Fibroblast of lung (primary cell): ENCODE measurements around the gene TFF2. TPM values are rescaled to one million over a fixed set of nuclear protein-coding genes. Genes with fewer than 3 reads are reported as not detected.

Source experiments
- DNase-seq, 2 donors: peaks; one replicate each; pipeline versions ENCODE4 v3.0.0 to v3.0.0-alpha.2; 2010; ENCODE audit warnings: low read depth in 2 of 2
- H2AFZ ChIP-seq: 2 replicates; pipeline ENCODE4 v1.5.1; 2012; ENCODE audit warnings: low read length, control low read depth, inconsistent platforms
- H3K27ac ChIP-seq: 2 replicates; pipeline ENCODE4 v1.5.1; 2011; ENCODE audit warnings: low read length, control low read depth; ENCODE audit not compliant: insufficient read depth
- H3K27me3 ChIP-seq: 2 replicates; pipeline ENCODE4 v1.5.1; 2011; ENCODE audit warnings: mild to moderate bottlenecking, low read length; ENCODE audit not compliant: control insufficient read depth, insufficient read depth
- H3K36me3 ChIP-seq: 2 replicates; pipeline ENCODE4 v1.5.1; 2011; ENCODE audit warnings: low read length; ENCODE audit not compliant: control insufficient read depth, insufficient read depth
- H3K4me1 ChIP-seq: 2 replicates; pipeline ENCODE4 v1.5.1; 2011; ENCODE audit warnings: low read length; ENCODE audit not compliant: control insufficient read depth, insufficient read depth; ENCODE audit errors: extremely low read depth
- H3K4me2 ChIP-seq: 2 replicates; pipeline ENCODE4 v1.5.1; 2011; ENCODE audit warnings: low read length, control low read depth; ENCODE audit not compliant: insufficient read depth; ENCODE audit errors: extremely low read depth
- H3K4me3 ChIP-seq, 4 experiments: fragments of 200-600 bp in 1 of 4; sonication (generic) in 1 of 4; replicated peaks in 1 of 4; 2 replicates each; pipeline ENCODE4 v1.5.1; 2011 to 2016; ENCODE audit warnings: low read length in 4 of 4, low read depth in 3 of 4, mild to moderate bottlenecking in 3 of 4, control low read depth in 2 of 4, inconsistent platforms in 1 of 4, mixed read lengths in 1 of 4; ENCODE audit not compliant: insufficient read depth in 1 of 4; ENCODE audit errors: control extremely low read depth in 1 of 4
- H3K79me2 ChIP-seq: 2 replicates; pipeline ENCODE4 v1.5.1; 2012; ENCODE audit warnings: mild to moderate bottlenecking, low read length, inconsistent platforms; ENCODE audit not compliant: control insufficient read depth, insufficient read depth
- H3K9ac ChIP-seq: 2 replicates; pipeline ENCODE4 v1.5.1; 2011; ENCODE audit warnings: mild to moderate bottlenecking, low read length, control low read depth; ENCODE audit not compliant: insufficient read depth
- H3K9me3 ChIP-seq: 2 replicates; pipeline ENCODE4 v1.5.1; 2012; ENCODE audit warnings: low read depth, low read length; ENCODE audit not compliant: control insufficient read depth, insufficient read depth
- H4K20me1 ChIP-seq: 2 replicates; pipeline ENCODE4 v1.5.1; 2011; ENCODE audit warnings: low read length; ENCODE audit not compliant: control insufficient read depth, insufficient read depth; ENCODE audit errors: extremely low read depth
- CTCF ChIP-seq, 2 donors: IDR thresholded peaks in 1 of 2; conservative IDR thresholded peaks in 1 of 2; 1 replicate in 1 of 2; 2 replicates in 1 of 2; pipeline ENCODE4 v1.5.1; 2011 to 2012; ENCODE audit warnings: low read length in 2 of 2, control low read depth in 1 of 2, inconsistent platforms in 1 of 2, low read depth in 1 of 2, mild to moderate bottlenecking in 1 of 2
- EZH2 ChIP-seq: IDR thresholded peaks from 2 replicates; pipeline ENCODE4 v1.5.1; 2012; ENCODE audit warnings: low read length, control low read depth, mild to moderate bottlenecking; ENCODE audit errors: missing control alignments
- polyA plus RNA-seq, 2 donors: library from polyadenylated mRNA; depleted of rRNA in 1 of 2; stranded (reverse) in 1 of 2; unstranded in 1 of 2; fragments of >200 nt; gene quantifications; 2 replicates each; pipeline ENCODE4 v1.2.1, GENCODE V29; 2011 to 2012; ENCODE audit warnings: missing spikeins in 1 of 2
- total RNA-seq: library from RNA; depleted of rRNA; stranded (reverse); fragments of >200 nt; gene quantifications from 2 replicates; pipeline ENCODE4 v1.2.1, GENCODE V29; 2014

TFF2 gene
- total and polyA plus RNA-seq, 2 donors (not counting 1 experiment from before 2014, with no cell fraction given), result not detected

- Histone ChIP-seq H3K79me2 (no peaks in the 10 kb centered on the region), H3K4me3 (no peak overlapping the region), H3K9ac (no peak overlapping the region), H3K9me3 (no peaks in the 10 kb centered on the region), H2AFZ (no peak overlapping the region), H3K4me1 (no peaks in the 10 kb centered on the region), H3K27me3 (no peaks in the 10 kb centered on the region), H4K20me1 (no peaks in the 10 kb centered on the region), H3K27ac (no peak overlapping the region), H3K36me3 (no peaks in the 10 kb centered on the region), H3K4me2 (no peak overlapping the region)
- no peak for TF ChIP-seq EZH2
- no peak for TF ChIP-seq CTCF (conservative IDR thresholded peaks at IDR 0.05 in 1 of 2, IDR thresholded peaks at IDR 0.05 in 1 of 2; ENCODE audit: low read depth in 1 of 2, low read length in 2 of 2)
- no peak for DNase-seq
These were observed 34.2 kb upstream of the TFF2 start for GRCh38 chr21:42384989-42385388.

DNA sequence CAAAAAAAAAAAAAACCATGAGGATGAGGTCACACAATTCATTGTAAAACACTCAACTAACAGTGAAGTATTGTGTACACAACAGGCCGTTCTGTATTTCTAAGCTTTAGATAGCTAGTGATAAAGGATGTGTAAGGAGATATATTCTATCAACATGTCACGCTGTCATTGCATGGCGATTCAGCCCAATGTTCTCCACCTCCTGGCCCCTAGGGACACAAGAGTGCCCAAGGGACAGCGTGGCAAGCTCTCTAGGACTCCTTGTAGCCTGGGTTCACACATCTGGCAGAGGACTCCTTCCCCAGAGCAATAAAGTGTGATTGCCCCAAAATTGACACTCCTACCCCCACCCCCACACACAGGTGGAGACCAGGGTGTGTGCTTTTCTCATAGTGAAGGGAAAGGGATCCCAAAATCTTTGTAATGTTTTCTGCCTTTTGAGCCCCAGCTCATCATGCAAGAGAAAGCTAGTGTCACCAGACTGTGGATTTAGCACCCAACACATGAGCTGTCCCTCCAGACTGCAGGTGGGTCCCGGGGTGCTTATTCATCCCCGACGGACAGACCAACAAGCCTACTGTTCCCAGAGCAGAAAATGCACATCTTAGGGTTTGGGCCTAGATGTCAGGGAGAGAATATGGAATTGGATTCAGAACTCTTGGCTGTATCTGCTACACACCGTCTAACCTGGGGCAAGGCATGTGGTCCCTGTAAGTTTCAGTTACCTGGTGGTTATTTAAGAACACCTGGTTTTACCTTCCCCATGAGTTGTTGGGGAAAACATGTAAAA, 33.6 kb upstream of the TFF2 start:
- TF ChIP-seq CTCF (conservative IDR thresholded peaks at IDR 0.05 in 1 of 2, IDR thresholded peaks at IDR 0.05 in 1 of 2; ENCODE audit: low read depth in 1 of 2, low read length in 2 of 2), result no peak
- TF ChIP-seq EZH2, result no peak
- H2AFZ ChIP-seq, result no peak overlapping the region
- no peaks in the 10 kb centered on the region for H3K36me3 ChIP-seq
- no peak overlapping the region for H3K9ac ChIP-seq
- no peaks in the 10 kb centered on the region for H3K79me2 ChIP-seq
- no peak overlapping the region for H3K4me3 ChIP-seq
- H3K27ac ChIP-seq, result no peak overlapping the region
- no peaks in the 10 kb centered on the region for H3K9me3 ChIP-seq
- H3K27me3 ChIP-seq, result no peaks in the 10 kb centered on the region
- H3K4me1 ChIP-seq, result no peaks in the 10 kb centered on the region
- H3K4me2 ChIP-seq, result no peak overlapping the region
- H4K20me1 ChIP-seq, result no peaks in the 10 kb centered on the region
- DNase-seq, result no peak

- Histone ChIP-seq H3K4me1 (no peaks in the 10 kb centered on the region), H3K27ac (no peak overlapping the region), H3K36me3 (no peaks in the 10 kb centered on the region), H3K79me2 (no peaks in the 10 kb centered on the region), H3K4me2 (no peak overlapping the region), H4K20me1 (no peaks in the 10 kb centered on the region), H3K4me3 (no peak overlapping the region), H2AFZ (no peak overlapping the region), H3K9ac (no peak overlapping the region), H3K27me3 (no peaks in the 10 kb centered on the region), H3K9me3 (no peaks in the 10 kb centered on the region)
- TF ChIP-seq EZH2 (no peak), CTCF (conservative IDR thresholded peaks at IDR 0.05 in 1 of 2, IDR thresholded peaks at IDR 0.05 in 1 of 2; ENCODE audit: low read depth in 1 of 2, low read length in 2 of 2) (no peak)
- no peak for DNase-seq
These were observed 32.5 kb upstream of the TFF2 start for GRCh38 chr21:42383331-42383730.
